Stimulated activated CD8-positive, alpha-beta memory T cell treated with anti-CD3 and anti-CD28 coated beads, Interleukin-4, amount 100 ng/mL, for 4 hours (primary cell): Measurements from ENCODE around the gene HSPA1A.
"Not testable (repeated sequence)": the region's sequence is repeated elsewhere in the genome, so short reads cannot be mapped to it uniquely, and the experiment has no call there.

ENCODE experiments used
- DNase-seq, 2 donors: peaks; one replicate each; pipeline ENCODE4 v3.0.0-alpha.2; 2020; ENCODE audit warnings: low read depth in 2 of 2, low spot score in 1 of 2

HSPA1A gene

DNA sequence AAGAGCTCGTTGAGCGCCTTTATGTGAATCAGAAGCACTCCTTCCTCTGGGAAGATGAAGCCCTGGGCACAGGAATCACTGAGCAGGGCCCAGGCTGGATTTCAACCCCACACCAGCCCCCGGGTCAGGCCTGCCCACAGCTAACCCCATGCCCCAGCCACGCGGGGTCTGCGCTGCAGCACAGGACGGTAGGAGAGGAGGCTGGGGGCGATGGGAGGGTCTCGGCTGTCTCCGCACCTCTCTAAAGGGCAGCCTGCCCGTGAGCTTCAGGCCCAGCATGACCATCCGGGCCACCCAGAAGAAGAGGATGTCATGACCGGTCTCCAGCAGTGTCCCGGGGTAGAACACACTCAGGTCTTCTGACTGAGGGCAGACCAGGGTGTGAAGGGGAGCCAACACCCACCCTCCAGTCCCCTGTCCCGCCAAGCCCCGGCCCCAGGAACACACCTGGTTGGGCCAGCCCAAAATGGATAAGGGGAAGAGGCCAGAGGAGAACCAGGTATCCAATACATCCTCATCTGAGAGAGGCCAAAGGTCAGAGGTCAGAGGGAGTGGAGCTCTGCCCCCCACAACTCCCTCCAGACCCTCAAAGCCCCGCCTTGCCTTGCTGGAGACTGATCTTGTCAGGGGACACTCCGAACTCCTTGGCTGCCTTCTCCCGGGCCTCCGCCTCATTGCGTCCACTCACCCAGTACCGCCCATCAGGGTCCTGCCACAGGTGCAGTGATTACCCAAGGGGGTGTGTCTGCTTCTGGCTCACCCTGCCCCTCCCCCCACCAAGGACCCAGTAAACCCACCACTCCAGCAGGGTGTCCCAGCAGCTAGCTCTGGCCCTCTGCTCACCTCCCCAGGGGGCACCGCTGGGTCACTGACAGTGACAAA lies 33.9 kb upstream of the HSPA1A start:
- DNase-seq = no peak

DNA sequence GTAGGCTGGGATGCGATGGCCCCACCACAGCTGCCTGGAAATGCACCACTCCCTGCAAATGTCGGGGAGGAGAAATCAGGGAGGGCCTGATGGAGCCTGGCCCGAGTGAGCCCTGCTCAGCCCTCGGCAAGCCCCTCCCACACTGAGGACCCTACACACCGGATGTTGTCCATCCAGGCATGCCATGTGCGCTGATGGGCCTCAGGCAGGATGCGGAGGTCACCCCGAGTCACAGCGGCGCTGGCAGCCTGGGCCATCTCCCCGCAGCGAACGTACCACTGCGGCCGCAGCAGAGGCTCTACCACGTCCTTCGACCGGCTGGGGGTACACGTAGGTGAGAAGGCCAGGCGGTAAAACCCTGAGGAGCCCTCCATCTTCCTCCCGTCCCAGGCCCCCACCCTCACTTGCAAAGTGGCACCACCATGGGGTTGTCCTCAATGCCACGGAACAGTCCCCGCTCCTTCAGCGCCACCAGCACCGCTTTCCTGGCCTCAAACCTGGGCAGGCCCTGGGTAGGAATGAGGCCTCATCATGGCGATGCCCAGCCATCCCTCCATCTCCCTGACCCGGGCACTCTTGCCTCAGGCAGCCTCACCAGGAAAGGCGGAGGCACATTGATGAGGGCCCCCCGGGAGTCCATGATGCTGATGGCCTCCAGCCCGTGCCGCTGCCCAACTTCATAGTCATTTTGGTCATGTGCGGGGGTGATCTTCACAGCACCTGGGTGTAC lies 33.1 kb upstream of the HSPA1A start:
- DNase-seq = no peak

DNA sequence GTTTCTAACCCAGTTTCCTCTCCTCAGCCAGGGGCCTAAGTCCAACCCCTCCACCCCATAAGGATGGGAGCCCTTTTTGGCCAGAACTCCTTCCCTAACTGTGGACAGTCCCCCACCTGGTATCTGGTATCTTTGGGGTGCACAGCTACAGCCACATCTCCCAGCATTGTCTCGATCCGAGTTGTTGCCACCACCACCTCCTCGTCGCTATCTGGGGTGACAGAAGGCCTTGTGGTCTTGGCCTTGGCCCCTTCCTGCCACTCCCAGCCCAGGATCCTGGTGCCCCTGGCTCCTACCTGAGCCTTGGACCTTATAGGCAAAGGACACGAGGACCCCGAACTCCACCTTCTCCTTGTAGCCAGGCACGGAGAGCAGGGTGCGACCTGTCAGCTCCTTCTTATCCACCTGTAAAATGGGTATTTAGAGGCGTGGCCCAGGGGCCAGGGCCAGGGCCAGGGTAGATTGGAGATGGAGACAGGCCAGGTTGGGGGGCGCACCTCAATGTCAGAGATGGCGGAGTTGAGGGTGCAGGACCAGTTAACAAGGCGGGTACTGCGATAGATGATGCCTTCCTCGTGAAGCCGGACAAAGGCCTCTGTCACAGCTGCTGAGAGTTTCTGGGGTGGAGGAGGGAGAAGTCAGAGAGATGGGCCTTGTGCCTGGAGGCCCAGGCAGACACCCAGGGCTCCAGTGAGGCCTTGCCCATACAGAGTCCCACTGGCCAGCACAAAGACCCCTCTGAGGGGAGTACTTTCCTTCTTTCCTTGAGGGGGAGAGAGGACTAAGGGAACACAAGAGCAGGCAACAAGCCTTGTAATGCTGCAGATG lies 31.0 kb upstream of the HSPA1A start:
- no peak for DNase-seq

DNA sequence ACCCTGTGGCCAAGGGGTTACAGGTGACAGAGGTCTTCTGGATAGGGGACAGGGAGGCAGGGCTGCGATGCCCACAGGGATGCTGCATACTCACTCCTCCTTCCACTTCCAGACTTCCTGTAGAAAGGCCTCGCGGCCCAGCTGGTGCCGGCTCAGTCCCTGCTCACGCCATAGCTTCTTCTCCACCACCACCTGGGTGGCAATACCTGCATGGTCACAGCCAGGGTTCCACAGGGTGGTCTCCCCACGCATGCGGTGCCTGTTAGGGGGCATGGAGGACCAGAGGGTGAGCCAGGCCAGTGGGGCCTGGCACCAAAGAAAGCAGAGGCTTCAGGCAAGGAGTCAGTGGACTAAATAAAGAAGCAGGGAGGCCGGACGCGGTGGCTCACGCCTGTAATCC lies 29.9 kb upstream of the HSPA1A start:
- DNase-seq = no peak

DNA sequence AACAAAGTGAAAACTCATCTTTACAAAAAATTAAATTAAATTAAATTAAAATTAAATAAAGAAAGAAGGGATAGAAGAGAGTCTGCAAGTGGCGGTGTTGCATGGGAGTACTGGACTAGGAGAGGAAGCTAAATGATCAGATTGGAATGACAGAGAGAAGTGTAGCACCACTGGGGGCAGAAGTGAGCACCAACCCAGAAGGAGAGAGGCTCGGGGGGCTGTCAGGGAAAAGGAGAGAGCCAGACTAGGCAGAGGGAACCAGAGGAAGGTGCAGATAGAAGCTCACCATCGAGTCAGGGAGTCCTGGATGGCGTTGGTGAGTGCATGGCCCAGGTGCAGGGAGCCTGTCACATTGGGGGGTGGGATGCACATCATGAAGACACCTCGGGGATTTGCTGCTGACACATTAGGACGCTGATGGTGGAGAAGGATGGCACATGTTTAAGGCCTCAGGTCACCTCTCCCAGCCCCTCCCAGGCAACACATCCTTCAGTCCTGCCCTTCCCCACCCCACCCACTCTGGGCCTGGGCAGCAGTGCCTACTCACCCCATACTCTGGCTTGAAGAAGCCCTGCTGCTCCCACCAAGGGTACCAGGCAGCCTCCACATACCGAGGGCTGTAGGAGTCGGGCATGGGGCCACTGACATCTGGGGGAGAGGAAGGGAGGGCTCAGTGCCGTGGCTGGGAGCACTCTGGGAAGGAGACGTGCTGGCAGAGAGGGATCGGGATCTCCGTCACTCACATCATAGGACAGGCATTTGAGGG lies 23.8 kb upstream of the HSPA1A start:
- no peak for DNase-seq

DNA sequence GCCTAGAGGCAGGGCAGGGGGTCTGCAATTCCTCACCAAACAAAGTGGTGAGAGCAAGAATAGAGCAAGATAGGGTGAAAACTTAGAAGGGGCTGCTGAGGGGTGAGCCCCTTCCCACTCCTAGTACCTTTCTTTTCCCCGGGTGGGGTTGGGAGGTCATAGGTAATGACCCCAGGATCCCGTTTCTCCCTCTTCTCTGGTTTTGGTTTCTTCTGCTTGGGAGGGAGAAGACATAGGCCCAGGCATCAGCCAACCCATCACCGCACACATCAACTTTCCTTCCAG lies 23.3 kb upstream of the HSPA1A start:
- DNase-seq = no peak

DNA sequence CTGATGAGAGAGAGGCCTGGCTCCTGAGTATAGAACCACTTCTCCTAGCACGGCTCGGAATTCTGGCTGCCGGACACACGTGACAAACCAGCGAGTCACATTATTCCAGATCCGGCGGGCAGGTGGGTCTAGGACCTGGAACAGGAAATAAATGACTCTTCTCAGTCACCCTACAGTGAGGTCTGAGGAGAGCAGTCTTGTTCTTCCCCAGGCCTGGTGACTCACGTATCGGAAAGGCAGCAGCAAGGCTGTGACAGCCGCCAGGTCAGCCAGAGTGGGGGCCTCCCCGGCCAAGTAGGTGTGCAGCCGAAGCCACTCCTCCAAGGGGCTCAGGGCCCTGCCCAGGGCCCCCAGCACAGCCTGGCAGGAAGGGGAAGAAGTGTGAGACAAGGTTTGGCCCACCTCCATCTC lies 22.6 kb upstream of the HSPA1A start:
- no peak for DNase-seq

DNA sequence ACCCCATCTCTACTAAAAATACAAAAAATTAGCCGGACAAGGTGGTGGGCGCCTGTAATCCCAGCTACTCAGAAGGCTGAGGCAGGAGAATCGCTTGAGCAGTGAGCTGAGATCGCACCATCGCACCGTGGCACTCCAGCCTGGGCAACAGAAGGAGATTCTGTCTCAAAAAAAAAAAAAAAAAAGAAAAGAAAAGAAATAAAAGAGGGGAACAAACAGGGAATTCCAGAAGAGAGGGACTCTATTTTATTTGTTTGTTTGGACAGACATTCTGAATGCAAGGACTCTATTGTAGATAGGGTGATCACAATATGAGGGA lies 21.5 kb upstream of the HSPA1A start:
- DNase-seq = not testable (repeated sequence)

DNA sequence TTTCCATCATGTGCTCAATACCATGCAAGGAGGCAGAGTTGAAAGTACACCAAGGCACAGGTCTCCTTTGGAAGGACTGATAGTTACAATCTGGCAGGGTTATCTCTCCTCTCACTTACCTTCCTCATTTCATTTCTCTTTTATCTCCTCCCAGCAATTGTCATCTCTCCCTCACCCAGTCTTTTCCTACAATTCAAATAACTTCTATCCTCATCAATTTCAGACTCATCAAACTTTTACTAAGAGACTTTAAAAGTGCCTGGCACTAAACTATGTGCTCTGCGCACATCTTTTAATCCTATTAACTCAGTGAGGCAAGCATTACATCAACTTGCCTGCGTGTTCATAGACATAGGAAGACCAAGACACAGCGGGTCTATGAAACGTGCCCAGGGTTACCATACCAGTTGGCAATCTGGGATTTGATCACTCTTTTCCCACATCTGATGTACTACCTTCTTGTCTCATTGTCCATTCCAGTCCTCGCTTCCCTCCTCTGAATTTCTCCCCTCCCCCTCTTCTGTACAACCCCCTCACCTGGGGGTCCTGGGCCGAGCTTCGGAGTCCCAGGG lies 21.0 kb upstream of the HSPA1A start:
- no peak for DNase-seq

DNA sequence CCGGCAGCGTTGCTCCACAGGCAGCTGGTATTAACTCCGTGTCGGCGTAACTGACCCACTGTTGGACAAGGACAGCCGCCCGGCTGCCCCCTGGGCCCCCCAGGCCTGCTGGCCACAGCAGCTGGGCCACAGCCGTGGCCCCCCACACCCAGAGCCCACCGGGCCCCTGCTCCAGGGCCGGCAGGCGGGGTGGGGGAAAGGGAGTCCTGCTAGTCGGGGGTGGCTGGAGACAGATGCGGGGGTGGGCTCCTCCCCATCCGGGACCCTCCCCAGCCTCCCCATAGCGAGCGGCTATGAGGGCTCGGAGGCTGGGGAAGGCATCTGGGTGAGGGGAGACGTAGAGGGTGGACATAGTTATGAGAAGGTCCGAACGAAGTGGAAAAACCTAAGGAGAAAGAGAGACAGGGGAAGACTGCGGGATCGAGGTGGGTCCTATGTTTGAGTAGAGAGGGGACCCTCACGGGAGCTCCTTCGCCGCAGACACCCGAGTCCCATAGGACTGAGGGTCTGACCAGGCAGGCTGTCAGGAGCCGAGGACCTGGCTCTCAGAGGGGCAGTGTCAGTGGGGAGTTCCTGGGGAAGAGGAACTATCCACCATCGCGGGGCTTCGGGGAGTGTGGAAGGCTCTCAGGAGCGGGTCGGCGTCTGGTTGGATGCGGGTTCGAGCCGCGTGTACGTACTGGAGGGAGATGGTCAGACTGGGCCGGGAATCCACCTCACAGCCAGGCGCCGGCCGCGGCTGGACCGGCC lies 20.3 kb upstream of the HSPA1A start:
- no peak for DNase-seq

DNA sequence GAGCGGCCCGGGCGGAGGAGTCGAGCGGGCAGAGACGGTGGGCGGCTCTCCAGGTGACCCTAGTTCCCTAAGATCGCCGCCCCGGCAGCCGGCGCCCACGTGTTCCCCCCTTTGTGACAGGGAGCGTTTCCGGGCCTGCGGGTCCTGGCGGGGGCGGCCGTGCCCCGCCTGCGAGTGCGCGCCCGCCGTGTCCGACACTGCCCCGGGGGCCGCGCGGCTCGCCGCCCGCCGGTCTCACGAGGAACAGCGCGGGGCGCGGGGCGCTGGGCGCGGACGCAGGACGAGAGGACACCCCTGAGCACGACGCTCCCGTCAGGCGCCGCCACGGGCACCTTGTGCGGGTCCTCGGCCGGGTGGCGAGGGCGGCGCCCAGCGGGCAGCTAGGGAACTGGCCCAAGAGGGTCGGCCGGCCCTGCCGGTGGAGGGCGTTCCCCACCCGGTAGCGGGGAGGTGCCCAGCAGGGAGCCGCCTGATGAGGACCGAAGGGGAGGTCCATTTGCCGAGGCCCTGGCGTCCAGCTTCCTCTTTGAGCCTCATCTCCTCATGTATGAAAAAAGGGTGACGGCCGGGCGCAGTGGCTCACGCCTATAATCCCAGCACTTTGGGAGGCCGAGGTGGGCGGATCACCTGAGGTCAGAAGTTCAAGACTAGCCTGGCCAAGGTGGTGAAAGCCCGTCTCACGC lies 19.6 kb upstream of the HSPA1A start, which contains the start of gene VARS1:
Gene VARS1 (minus strand): TSS at position 137 of the 683 bp plus-strand sequence. CDS start 535 bp downstream, outside the sequence.
- peak; percentile 51 to 69 for DNase-seq

DNA sequence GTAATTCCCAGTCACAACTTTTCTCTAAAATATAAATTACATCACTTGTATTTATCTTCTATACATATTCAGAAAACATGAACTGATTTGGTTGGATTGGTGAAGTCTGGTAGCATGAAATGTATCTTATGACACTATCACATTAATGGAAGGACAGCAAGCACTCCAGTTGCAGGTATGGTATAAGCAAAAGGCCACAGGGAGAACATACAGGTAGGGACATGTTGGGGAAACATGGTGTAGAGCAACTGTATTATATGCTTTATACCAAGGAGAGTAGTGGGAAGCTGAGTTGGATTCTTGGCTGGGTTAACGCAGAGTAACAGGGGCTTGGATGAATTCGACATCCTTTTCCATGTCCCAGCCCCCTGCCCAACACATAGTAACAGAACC lies 18.4 kb upstream of the HSPA1A start:
- DNase-seq = no peak

DNA sequence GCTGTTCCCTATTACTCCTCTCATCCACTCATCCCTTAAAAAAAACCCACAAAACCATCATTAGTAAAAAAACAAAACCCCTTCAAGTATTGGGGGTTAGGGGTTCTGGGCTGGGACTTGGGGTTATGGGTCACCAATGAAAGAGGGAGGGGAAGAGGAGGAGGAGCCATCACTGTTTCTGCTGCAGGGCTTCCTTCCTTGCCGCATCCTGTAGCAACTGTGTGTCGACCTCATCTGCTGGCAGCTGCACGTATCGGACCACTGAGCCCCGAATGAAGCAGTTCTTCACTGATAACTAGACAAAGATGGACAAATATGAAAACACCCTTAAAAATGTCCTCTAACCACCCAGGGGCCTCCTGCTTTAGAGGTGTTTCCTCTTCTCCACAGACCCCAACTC lies 17.8 kb upstream of the HSPA1A start:
- no peak for DNase-seq

DNA sequence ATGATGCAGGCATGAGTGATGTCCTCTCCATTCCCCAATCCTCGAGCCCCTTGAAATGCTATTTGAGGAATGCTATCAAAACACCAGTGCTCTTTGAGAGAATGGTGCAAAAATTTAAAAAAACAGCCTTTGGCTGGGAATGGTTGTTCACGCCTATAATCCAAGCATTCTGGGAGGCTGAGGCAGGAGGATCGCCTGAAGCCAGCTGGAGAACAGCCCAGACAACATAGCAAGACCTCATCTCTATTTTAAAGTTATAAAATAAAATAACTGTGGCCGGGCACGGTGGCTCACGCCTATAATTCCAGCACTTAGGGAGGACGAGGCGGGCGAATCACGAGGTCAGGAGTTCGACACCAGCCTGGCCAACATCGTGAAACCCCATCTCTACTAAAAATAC lies 15.6 kb upstream of the HSPA1A start:
- no peak for DNase-seq

DNA sequence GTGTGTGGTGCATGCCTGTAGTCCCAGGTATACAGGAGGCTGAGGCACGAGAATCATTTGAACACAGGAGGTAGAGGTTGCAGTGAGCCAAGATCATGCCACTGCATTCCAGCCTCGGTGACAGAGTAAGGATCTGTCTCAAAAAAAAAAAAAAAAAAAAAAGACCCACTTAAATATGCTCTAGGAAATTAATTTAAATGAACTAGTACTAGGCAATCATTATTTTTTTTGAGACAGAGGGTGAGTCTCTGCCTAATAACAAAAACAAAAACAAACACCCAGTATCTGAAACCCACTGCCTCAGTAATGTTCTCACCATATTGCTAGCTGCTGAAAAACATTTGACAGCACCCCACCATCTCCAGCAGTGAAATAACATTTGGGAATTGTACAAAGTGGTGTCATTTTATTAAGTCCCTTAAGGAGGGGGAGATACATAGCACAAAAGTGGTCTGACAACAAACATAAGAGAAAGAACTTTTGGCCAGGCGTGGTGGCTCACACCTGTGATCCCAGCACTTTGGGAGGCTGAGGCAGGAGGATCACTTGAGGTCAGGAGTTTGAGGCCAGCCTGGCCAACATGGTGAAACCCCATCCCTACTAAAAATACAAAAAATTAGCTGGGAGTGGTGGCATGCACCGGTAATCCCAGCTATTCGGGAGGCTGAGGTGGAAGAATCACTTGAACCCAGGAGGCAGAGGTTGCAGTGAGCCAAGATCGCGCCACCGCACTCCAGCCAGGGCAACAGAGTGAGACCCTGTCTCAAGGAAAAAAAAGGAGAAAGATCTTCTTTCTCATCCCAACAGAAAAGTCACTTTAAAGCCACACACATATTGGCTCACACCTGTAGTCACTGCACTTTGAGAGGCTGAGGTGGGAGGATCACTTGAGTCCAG lies 14.1 kb upstream of the HSPA1A start:
- DNase-seq = not testable (repeated sequence)

DNA sequence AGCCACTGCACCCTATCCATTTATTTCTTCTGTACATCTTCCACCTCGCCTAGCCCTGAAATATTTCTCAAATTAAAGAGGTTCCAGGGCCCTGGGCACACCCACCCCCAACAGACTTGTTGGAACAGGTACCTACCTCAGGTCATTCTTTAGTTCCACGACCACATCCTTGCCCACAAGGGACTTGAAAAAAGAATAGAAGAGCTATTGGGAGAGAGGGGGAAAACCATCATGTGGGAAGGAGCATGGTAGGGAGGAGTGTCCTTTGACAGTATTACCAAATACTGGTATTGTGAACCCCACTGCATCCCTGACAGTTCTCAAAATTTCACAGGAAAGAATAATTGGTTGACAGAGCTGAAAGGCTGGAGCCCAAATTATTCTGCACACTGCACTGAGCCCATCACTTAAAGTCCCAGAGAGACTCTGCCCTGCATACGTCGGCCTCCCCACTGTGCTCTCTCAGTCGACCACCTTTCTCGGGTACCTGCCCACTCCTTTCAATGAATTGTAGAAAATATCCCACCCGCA lies 9.3 kb upstream of the HSPA1A start:
- no peak for DNase-seq

DNA sequence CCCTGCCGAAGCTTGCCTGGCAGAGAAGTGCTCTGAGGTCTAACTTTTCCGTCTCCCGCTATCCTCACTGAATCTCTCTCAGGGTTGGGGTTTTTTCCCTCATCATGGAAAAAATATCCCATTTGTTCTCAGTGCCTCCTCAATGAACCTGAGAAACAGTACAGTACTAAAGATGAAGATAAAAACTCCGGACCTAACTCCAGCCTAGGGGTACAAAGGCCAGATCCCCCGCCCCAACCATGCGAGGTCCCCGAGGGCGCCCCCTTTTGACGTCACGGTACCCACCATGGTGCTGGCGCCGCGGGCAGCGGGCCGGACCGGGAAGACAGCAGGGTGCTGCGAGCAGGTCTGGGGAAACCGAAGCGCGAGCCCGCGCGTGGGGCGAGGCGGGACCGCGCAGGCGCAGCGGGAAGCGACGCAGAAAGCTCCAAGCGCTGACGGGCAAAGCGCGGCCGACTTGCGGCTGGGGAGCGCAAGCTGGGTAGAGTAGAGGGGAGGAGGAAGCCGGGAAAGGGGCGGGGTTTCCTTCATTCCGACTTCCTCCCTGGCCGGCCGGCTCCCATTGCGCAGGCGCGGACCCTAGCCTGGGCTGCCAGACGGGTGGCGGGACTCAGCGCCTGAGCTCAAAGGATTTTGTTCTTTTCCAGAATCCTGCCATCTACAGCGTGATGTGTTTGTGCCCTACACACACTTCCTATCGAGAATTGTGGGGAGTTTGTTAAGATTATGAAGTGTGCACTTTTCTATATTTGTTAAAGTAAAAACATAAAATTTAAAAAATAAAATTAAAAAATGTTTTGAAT lies 8.7 kb upstream of the HSPA1A start, which contains the start of gene LSM2:
Gene LSM2 (minus strand): TSS at position 497 of the 803 bp plus-strand sequence. CDS start 209 bp downstream, at position 288.
- peak; percentile 90 to 94 for DNase-seq
